Breast epithelium (tissue), 4 donors: ENCODE measurements around the gene P2RX1. TPM values are rescaled to one million over a fixed set of nuclear protein-coding genes. Genes with fewer than 3 reads are reported as not detected.

Experiments
- DNase-seq, 2 donors: peaks; one replicate each; pipeline ENCODE4 v3.0.0-alpha.2; 2019; ENCODE audit warnings: low spot score in 2 of 2
- H3K27ac ChIP-seq, 2 donors: fragments of 200-600 bp; sonication (generic) in 1 of 2; one replicate each; pipeline ENCODE4 v1.5.1; 2016 to 2019; ENCODE audit warnings: mild to moderate bottlenecking in 1 of 2
- H3K27me3 ChIP-seq, 2 donors: fragments of 200-600 bp; sonication (generic) in 1 of 2; one replicate each; pipeline versions ENCODE4 v1.5.1 to v1.6.0; 2017 to 2019; ENCODE audit warnings: control low read depth in 1 of 2, mild to moderate bottlenecking in 1 of 2
- H3K36me3 ChIP-seq: fragments of 200-600 bp; one replicate; pipeline ENCODE4 v1.5.1; 2019
- H3K4me1 ChIP-seq, 2 donors: fragments of 200-600 bp; sonication (generic); one replicate each; pipeline ENCODE4 v1.5.1; 2016 to 2019; ENCODE audit warnings: control low read depth in 1 of 2
- H3K4me3 ChIP-seq, 3 donors: fragments of 200-600 bp; sonication (generic); 1 replicate in 2 of 3; 2 replicates in 1 of 3; pipeline ENCODE4 v1.5.1; 2016 to 2019; ENCODE audit warnings: mild to moderate bottlenecking in 3 of 3, moderate library complexity in 2 of 3
- H3K9me3 ChIP-seq, 2 donors: fragments of 200-600 bp; sonication (generic) in 1 of 2; one replicate each; pipeline ENCODE4 v1.5.1; 2016 to 2019; ENCODE audit warnings: control low read depth in 1 of 2
- POLR2A ChIP-seq: fragments of 450-650 bp; IDR thresholded peaks from one replicate; pipeline ENCODE4 v1.6.1; 2016; ENCODE audit warnings: antibody characterized with exemption, mild to moderate bottlenecking, moderate library complexity
- POLR2AphosphoS5 ChIP-seq, 3 donors: sonication (generic); formaldehyde crosslinking; IDR thresholded peaks; one replicate each; pipeline ENCODE4 v1.6.1; 2017; ENCODE audit warnings: antibody characterized with exemption in 3 of 3
- intact Hi-C: fragments of 100-400 bp; cut with DNase I; formaldehyde crosslinking; loops from one replicate; pipeline ENCODE4 v1.15.1; 2023; ENCODE audit warnings: low total_unique reads
- total RNA-seq, 3 donors: library from RNA; depleted of rRNA; stranded (reverse); fragments of >200 nt; gene quantifications; one replicate each; pipeline ENCODE4 v1.1.0, GENCODE V29; 2016
- TF ChIP-seq, protein P1 (sequence below), 3 donors: fragments of 450-650 bp; IDR thresholded peaks; one replicate each; pipeline ENCODE4 v1.5.1; 2016 to 2017; ENCODE audit warnings: antibody characterized with exemption in 3 of 3, mild to moderate bottlenecking in 3 of 3, moderate library complexity in 3 of 3

Gene P2RX1
- total RNA-seq, 3 donors from 2014 or later = 1.2 to 3.5 (median 2.0) TPM

GRCh38 chr17:3917391-3917931, 1.2 kb upstream of the P2RX1 start:
- peak overlapping the region in 1 of 2 donors; percentile 12 for H3K27ac ChIP-seq
- TF ChIP-seq POLR2A = no peak
- TF ChIP-seq, protein P1, sequence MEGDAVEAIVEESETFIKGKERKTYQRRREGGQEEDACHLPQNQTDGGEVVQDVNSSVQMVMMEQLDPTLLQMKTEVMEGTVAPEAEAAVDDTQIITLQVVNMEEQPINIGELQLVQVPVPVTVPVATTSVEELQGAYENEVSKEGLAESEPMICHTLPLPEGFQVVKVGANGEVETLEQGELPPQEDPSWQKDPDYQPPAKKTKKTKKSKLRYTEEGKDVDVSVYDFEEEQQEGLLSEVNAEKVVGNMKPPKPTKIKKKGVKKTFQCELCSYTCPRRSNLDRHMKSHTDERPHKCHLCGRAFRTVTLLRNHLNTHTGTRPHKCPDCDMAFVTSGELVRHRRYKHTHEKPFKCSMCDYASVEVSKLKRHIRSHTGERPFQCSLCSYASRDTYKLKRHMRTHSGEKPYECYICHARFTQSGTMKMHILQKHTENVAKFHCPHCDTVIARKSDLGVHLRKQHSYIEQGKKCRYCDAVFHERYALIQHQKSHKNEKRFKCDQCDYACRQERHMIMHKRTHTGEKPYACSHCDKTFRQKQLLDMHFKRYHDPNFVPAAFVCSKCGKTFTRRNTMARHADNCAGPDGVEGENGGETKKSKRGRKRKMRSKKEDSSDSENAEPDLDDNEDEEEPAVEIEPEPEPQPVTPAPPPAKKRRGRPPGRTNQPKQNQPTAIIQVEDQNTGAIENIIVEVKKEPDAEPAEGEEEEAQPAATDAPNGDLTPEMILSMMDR (IDR thresholded peaks at IDR 0.05) = no peak
- no peak for TF ChIP-seq POLR2AphosphoS5 (IDR thresholded peaks at IDR 0.05)

DNA sequence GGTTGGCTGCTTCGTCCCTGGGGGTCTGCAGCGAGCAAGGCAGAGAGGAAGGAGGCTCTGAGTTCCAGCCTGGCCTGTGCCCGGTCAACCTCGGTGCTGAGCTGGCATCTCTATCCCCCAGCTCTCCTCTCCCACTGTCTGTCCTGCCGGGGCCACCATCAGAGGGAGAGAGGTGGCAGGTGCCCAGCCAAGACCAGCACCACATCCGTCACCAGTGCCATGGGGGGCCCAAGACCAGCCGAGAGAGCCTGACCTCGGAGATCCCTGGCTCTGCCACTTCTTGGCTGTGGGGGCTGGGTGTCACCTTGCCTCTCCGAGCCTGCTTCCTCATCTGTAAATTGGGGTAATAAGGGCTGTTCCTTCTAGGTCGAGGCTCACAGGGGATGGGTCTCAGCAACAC, 560 bp upstream of the P2RX1 start:
- H3K27ac ChIP-seq = no peak overlapping the region
- no peaks in the 10 kb centered on the region for H3K27me3 ChIP-seq
- H3K4me3 ChIP-seq = no peak overlapping the region
- no peak for TF ChIP-seq POLR2AphosphoS5 (IDR thresholded peaks at IDR 0.05)
- no peak for TF ChIP-seq POLR2A
- TF ChIP-seq, protein P1 (IDR thresholded peaks at IDR 0.05) = no peak
- DNase-seq = no peak
- H3K9me3 ChIP-seq = no peaks in the 10 kb centered on the region
- no peaks in the 10 kb centered on the region for H3K36me3 ChIP-seq
- intact Hi-C loops = no loop called here
- H3K4me1 ChIP-seq = no peaks in the 10 kb centered on the region

More at GRCh38 chr17:3917391-3917931, 1.2 kb upstream of the P2RX1 start:
- no peak overlapping the region for H3K4me3 ChIP-seq
- no peak for DNase-seq
- H3K27me3 ChIP-seq = no peaks in the 10 kb centered on the region
- H3K36me3 ChIP-seq = no peaks in the 10 kb centered on the region
- H3K9me3 ChIP-seq = no peaks in the 10 kb centered on the region
- no peaks in the 10 kb centered on the region for H3K4me1 ChIP-seq
- intact Hi-C loops = no loop called here

- TF ChIP-seq POLR2AphosphoS5 (IDR thresholded peaks at IDR 0.05) (no peak), POLR2A (no peak)
- TF ChIP-seq, protein P1 (IDR thresholded peaks at IDR 0.05) = no peak
- Histone ChIP-seq H3K4me1 (no peaks in the 10 kb centered on the region), H3K27ac (no peak overlapping the region), H3K4me3 (peak overlapping the region in 1 of 3 donors; percentile 19), H3K27me3 (no peaks in the 10 kb centered on the region), H3K9me3 (no peaks in the 10 kb centered on the region), H3K36me3 (no peaks in the 10 kb centered on the region)
- no peak for DNase-seq
- intact Hi-C loops = no loop called here
These were observed 677 bp downstream of the P2RX1 start for GRCh38 chr17:3915581-3915994.

- Histone ChIP-seq H3K4me1 (no peaks in the 10 kb centered on the region), H3K27ac (no peak overlapping the region), H3K9me3 (no peaks in the 10 kb centered on the region), H3K27me3 (no peaks in the 10 kb centered on the region), H3K36me3 (no peaks in the 10 kb centered on the region), H3K4me3 (peak overlapping the region in 1 of 3 donors; percentile 19)
- intact Hi-C loops = no loop called here
- no peak for DNase-seq
- TF ChIP-seq POLR2A = no peak
- TF ChIP-seq, protein P1 (IDR thresholded peaks at IDR 0.05) = no peak
- no peak for TF ChIP-seq POLR2AphosphoS5 (IDR thresholded peaks at IDR 0.05)
These were observed 2.0 kb downstream of the P2RX1 start for GRCh38 chr17:3914312-3914670.

GRCh38 chr17:3913531-3914311, 2.5 kb downstream of the P2RX1 start:
- no peaks in the 10 kb centered on the region for H3K9me3 ChIP-seq
- no peaks in the 10 kb centered on the region for H3K36me3 ChIP-seq
- intact Hi-C loops = no loop called here
- TF ChIP-seq POLR2A = no peak
- TF ChIP-seq, protein P1 (IDR thresholded peaks at IDR 0.05) = peak; percentile 81 to 89 (median 86)
- H3K27ac ChIP-seq = no peak overlapping the region
- peak; percentile 41 to 70 for DNase-seq
- no peaks in the 10 kb centered on the region for H3K27me3 ChIP-seq
- H3K4me1 ChIP-seq = no peaks in the 10 kb centered on the region
- H3K4me3 ChIP-seq = no peak overlapping the region
